HL-60 (cell line): Measurements from ENCODE around the gene RASA2.

Source experiments
- POLR2AphosphoS5 ChIP-seq: IDR thresholded peaks from 2 replicates; pipeline ENCODE4 v1.6.1; 2012; ENCODE audit warnings: low read depth
- TF ChIP-seq, protein P1 (sequence below): IDR thresholded peaks from one replicate; pipeline ENCODE4 v1.5.1; 2011; ENCODE audit warnings: low read length, control low read depth, inconsistent platforms; ENCODE audit not compliant: insufficient read depth
- TF ChIP-seq, protein P2 (sequence below): IDR thresholded peaks from 2 replicates; pipeline ENCODE4 v1.6.1; 2012; ENCODE audit warnings: low read depth; ENCODE audit not compliant: insufficient replicate concordance

DNA sequence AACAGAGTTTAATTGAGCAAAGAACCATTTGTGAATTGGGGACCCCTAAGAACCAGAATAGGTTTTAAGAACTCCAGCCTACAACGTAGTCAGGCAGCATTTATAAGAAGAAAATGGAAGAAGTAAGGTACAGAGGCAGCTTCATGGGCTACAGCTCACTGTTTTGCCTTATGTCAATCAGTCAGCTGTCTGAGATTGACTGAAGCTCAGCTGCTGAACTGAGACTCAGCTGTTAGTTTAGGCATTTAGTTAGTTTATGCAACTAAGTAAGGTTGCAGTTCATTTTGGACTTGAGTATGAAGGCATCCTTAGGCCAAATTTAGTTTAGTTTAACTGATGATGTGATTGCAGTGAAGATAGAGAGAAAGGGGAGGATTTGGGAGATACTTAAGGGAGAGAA, 34.1 kb upstream of the RASA2 start:
- TF ChIP-seq, protein P1, sequence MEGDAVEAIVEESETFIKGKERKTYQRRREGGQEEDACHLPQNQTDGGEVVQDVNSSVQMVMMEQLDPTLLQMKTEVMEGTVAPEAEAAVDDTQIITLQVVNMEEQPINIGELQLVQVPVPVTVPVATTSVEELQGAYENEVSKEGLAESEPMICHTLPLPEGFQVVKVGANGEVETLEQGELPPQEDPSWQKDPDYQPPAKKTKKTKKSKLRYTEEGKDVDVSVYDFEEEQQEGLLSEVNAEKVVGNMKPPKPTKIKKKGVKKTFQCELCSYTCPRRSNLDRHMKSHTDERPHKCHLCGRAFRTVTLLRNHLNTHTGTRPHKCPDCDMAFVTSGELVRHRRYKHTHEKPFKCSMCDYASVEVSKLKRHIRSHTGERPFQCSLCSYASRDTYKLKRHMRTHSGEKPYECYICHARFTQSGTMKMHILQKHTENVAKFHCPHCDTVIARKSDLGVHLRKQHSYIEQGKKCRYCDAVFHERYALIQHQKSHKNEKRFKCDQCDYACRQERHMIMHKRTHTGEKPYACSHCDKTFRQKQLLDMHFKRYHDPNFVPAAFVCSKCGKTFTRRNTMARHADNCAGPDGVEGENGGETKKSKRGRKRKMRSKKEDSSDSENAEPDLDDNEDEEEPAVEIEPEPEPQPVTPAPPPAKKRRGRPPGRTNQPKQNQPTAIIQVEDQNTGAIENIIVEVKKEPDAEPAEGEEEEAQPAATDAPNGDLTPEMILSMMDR = no peak
- TF ChIP-seq POLR2AphosphoS5 = no peak
- TF ChIP-seq, protein P2, sequence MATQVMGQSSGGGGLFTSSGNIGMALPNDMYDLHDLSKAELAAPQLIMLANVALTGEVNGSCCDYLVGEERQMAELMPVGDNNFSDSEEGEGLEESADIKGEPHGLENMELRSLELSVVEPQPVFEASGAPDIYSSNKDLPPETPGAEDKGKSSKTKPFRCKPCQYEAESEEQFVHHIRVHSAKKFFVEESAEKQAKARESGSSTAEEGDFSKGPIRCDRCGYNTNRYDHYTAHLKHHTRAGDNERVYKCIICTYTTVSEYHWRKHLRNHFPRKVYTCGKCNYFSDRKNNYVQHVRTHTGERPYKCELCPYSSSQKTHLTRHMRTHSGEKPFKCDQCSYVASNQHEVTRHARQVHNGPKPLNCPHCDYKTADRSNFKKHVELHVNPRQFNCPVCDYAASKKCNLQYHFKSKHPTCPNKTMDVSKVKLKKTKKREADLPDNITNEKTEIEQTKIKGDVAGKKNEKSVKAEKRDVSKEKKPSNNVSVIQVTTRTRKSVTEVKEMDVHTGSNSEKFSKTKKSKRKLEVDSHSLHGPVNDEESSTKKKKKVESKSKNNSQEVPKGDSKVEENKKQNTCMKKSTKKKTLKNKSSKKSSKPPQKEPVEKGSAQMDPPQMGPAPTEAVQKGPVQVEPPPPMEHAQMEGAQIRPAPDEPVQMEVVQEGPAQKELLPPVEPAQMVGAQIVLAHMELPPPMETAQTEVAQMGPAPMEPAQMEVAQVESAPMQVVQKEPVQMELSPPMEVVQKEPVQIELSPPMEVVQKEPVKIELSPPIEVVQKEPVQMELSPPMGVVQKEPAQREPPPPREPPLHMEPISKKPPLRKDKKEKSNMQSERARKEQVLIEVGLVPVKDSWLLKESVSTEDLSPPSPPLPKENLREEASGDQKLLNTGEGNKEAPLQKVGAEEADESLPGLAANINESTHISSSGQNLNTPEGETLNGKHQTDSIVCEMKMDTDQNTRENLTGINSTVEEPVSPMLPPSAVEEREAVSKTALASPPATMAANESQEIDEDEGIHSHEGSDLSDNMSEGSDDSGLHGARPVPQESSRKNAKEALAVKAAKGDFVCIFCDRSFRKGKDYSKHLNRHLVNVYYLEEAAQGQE = no peak
